ENCODE results near the gene NDUFC2. TPM values are rescaled to one million over a fixed set of nuclear protein-coding genes. Genes with fewer than 3 reads are reported as not detected.

NDUFC2 gene
- polyA plus RNA-seq, 1 donor from 2014 or later = 269 TPM

DNA sequence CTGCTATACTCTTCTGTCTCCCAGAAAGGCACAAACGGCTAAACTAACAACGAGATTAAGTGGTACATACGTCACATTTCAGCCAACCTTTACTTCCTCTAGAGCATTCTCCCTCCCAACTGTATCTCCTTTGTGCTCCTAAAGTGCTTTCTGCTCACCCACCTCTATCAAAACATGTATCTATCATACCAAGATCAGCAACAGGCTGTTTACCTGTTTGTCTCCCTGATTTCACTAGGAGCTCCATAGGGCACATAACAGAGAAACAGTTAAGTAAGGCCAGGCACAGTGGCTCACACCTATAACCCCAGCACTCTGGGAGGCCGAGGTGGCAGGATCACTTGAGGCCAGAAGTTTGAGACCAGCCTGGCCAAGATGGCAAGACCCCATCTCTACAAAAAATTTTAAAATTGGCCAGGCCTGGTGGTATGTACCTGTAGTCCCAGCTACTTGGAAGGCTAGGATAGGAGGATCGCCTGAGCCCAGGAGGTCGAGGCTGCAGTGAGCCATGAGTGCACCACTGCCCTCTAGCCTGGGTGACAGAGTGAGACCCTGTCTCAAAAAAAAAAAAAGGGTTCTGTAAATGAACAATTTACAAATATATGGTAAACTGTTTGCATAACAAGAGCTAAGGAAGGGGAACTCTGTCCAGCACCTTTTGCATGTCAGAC lies 2.8 kb downstream of the NDUFC2 start:
- Histone ChIP-seq H3K27ac (ENCODE audit: low read length) (no peak overlapping the region), H3K36me3 (ENCODE audit: insufficient read depth, low read length) (no peaks in the 10 kb centered on the region), H3K4me3 (ENCODE audit: low read length) (peak overlapping the region; percentile 84), H3K9ac (ENCODE audit: low read length) (no peak overlapping the region), H2AFZ (ENCODE audit: low read depth, low read length) (no peak overlapping the region), H3K9me3 (ENCODE audit: low read length) (no peaks in the 10 kb centered on the region), H3K27me3 (ENCODE audit: insufficient read depth, low read depth, low read length) (no peaks in the 10 kb centered on the region), H4K20me1 (ENCODE audit: insufficient read depth) (no peaks in the 10 kb centered on the region), H3F3A (ENCODE audit: insufficient read depth, low read length, poor library complexity, severe bottlenecking) (no peaks in the 10 kb centered on the region), H3K4me2 (ENCODE audit: low read length) (no peak overlapping the region), H3K79me2 (replicated peaks; ENCODE audit: insufficient read depth, low read length) (peaks cover 55% of the 10 kb centered on the region), H3K9me2 (ENCODE audit: insufficient read depth, low read length) (no peaks in the 10 kb centered on the region)
- TF ChIP-seq TAF1 (IDR thresholded peaks at IDR 0.05; ENCODE audit: low read depth) (no peak), RAD21 (conservative IDR thresholded peaks at IDR 0.05) (no peak), SMC3 (conservative IDR thresholded peaks at IDR 0.05; ENCODE audit: poor library complexity) (no peak), EZH2 (IDR thresholded peaks at IDR 0.05; ENCODE audit: borderline replicate concordance, insufficient read depth, low read length, poor library complexity, severe bottlenecking) (no peak), EP300 (conservative IDR thresholded peaks at IDR 0.05; ENCODE audit: poor library complexity, severe bottlenecking) (no peak)
- TF ChIP-seq, protein P1, sequence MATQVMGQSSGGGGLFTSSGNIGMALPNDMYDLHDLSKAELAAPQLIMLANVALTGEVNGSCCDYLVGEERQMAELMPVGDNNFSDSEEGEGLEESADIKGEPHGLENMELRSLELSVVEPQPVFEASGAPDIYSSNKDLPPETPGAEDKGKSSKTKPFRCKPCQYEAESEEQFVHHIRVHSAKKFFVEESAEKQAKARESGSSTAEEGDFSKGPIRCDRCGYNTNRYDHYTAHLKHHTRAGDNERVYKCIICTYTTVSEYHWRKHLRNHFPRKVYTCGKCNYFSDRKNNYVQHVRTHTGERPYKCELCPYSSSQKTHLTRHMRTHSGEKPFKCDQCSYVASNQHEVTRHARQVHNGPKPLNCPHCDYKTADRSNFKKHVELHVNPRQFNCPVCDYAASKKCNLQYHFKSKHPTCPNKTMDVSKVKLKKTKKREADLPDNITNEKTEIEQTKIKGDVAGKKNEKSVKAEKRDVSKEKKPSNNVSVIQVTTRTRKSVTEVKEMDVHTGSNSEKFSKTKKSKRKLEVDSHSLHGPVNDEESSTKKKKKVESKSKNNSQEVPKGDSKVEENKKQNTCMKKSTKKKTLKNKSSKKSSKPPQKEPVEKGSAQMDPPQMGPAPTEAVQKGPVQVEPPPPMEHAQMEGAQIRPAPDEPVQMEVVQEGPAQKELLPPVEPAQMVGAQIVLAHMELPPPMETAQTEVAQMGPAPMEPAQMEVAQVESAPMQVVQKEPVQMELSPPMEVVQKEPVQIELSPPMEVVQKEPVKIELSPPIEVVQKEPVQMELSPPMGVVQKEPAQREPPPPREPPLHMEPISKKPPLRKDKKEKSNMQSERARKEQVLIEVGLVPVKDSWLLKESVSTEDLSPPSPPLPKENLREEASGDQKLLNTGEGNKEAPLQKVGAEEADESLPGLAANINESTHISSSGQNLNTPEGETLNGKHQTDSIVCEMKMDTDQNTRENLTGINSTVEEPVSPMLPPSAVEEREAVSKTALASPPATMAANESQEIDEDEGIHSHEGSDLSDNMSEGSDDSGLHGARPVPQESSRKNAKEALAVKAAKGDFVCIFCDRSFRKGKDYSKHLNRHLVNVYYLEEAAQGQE (IDR thresholded peaks at IDR 0.05; ENCODE audit: borderline replicate concordance) = no peak
- TF ChIP-seq, protein P2, sequence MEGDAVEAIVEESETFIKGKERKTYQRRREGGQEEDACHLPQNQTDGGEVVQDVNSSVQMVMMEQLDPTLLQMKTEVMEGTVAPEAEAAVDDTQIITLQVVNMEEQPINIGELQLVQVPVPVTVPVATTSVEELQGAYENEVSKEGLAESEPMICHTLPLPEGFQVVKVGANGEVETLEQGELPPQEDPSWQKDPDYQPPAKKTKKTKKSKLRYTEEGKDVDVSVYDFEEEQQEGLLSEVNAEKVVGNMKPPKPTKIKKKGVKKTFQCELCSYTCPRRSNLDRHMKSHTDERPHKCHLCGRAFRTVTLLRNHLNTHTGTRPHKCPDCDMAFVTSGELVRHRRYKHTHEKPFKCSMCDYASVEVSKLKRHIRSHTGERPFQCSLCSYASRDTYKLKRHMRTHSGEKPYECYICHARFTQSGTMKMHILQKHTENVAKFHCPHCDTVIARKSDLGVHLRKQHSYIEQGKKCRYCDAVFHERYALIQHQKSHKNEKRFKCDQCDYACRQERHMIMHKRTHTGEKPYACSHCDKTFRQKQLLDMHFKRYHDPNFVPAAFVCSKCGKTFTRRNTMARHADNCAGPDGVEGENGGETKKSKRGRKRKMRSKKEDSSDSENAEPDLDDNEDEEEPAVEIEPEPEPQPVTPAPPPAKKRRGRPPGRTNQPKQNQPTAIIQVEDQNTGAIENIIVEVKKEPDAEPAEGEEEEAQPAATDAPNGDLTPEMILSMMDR (IDR thresholded peaks at IDR 0.05; ENCODE audit: poor library complexity, severe bottlenecking) = no peak

DNA sequence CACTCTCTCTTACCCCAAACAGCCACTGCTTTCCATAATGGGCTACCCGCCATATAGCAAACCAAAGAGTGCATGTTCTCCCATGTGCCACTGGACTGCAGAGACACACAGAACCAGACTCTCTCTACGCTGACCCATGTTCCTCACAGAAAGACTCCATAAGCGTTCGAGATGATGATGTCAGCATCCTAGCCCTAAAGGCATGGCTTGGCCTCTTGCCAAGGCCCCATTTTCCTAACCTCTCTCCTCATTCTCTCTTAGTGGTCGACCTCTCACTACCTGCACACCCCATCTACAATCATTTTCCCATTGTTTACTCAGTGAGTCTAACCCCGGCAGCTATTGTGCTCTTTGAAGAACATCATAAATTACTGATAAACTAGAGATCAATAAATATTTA lies 4.9 kb downstream of the NDUFC2 start:
- no peak overlapping the region for H2AFZ ChIP-seq (ENCODE audit: low read depth, low read length)
- H3K9ac ChIP-seq (ENCODE audit: low read length) = no peak overlapping the region
- peaks cover 50% of the 10 kb centered on the region for H3K79me2 ChIP-seq (replicated peaks; ENCODE audit: insufficient read depth, low read length)
- H3F3A ChIP-seq (ENCODE audit: insufficient read depth, low read length, poor library complexity, severe bottlenecking) = no peaks in the 10 kb centered on the region
- H3K36me3 ChIP-seq (ENCODE audit: insufficient read depth, low read length) = peaks cover 6% of the 10 kb centered on the region
- no peaks in the 10 kb centered on the region for H3K27me3 ChIP-seq (ENCODE audit: insufficient read depth, low read depth, low read length)
- no peak for TF ChIP-seq TAF1 (IDR thresholded peaks at IDR 0.05; ENCODE audit: low read depth)
- no peak for TF ChIP-seq MXI1 (conservative IDR thresholded peaks at IDR 0.05; ENCODE audit: poor library complexity, severe bottlenecking)
- TF ChIP-seq, protein P1 (IDR thresholded peaks at IDR 0.05; ENCODE audit: borderline replicate concordance) = no peak
- no peak for TF ChIP-seq EP300 (conservative IDR thresholded peaks at IDR 0.05; ENCODE audit: poor library complexity, severe bottlenecking)
- TF ChIP-seq, protein P2 (IDR thresholded peaks at IDR 0.05; ENCODE audit: poor library complexity, severe bottlenecking) = no peak
- TF ChIP-seq RAD21 (conservative IDR thresholded peaks at IDR 0.05) = no peak
- TF ChIP-seq SMC3 (conservative IDR thresholded peaks at IDR 0.05; ENCODE audit: poor library complexity) = no peak
- no peak for TF ChIP-seq EZH2 (IDR thresholded peaks at IDR 0.05; ENCODE audit: borderline replicate concordance, insufficient read depth, low read length, poor library complexity, severe bottlenecking)
- no peak for TF ChIP-seq POLR2AphosphoS5 (IDR thresholded peaks at IDR 0.05)
- no peaks in the 10 kb centered on the region for H3K9me2 ChIP-seq (ENCODE audit: insufficient read depth, low read length)
- no peak overlapping the region for H3K4me2 ChIP-seq (ENCODE audit: low read length)
- no peaks in the 10 kb centered on the region for H4K20me1 ChIP-seq (ENCODE audit: insufficient read depth)
- H3K9me3 ChIP-seq (ENCODE audit: low read length) = no peaks in the 10 kb centered on the region
- no peak overlapping the region for H3K27ac ChIP-seq (ENCODE audit: low read length)
- no peak overlapping the region for H3K4me3 ChIP-seq (ENCODE audit: low read length)
